NCI-H1048 (cell line): ENCODE results near the gene ATXN7.

ENCODE experiments used
- DNase-seq: peaks from one replicate; lab custom pipeline; 2025; lab: John Stamatoyannopoulos, UW

ATXN7 gene

GRCh38 chr3:63963496-63963895 is 99.8 kb downstream of the ATXN7 start:
- DNase-seq: no peak

DNA sequence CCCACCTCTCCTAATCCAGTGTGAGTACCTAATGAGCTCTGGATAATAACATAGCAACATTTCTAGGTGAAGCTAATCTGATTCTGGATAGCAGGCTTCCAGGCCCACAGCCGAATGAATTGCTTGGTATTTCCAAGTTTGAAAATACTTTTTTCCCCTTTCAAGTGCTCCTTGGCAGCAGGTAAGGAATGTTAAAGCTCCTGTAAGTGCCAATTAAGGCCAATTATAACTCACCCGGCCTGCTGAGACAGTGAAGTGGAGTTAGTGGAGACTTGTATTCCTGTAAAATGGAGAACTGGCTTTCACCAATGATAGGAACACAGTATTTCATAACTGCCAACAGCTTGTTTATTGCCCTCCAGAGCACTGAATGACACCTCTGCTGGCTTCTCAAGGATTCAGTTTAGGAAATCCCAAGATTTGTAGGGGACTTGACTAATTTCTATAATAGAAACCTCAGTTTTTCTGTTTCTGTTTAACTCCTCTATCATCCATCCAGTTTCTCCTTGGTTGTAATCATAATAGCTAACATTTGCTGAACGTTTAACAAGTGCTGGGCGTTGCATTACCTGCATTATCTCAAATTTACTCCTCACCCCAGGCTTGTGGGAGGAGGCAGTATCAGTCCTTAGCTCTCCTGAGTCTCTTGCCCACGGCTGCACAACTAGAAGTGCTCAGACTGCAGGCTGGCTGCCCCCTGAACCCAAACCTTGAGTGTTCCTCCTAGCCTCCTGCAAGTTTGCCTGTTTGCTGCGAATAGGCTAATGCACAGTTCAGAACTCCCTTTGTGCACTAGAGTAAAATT is 101.2 kb downstream of the ATXN7 start:
- DNase-seq: no peak

- no peak for DNase-seq
These were observed 102.3 kb downstream of the ATXN7 start for GRCh38 chr3:63966007-63966406.

GRCh38 chr3:63966871-63967270 is 103.2 kb downstream of the ATXN7 start:
- no peak for DNase-seq

DNA sequence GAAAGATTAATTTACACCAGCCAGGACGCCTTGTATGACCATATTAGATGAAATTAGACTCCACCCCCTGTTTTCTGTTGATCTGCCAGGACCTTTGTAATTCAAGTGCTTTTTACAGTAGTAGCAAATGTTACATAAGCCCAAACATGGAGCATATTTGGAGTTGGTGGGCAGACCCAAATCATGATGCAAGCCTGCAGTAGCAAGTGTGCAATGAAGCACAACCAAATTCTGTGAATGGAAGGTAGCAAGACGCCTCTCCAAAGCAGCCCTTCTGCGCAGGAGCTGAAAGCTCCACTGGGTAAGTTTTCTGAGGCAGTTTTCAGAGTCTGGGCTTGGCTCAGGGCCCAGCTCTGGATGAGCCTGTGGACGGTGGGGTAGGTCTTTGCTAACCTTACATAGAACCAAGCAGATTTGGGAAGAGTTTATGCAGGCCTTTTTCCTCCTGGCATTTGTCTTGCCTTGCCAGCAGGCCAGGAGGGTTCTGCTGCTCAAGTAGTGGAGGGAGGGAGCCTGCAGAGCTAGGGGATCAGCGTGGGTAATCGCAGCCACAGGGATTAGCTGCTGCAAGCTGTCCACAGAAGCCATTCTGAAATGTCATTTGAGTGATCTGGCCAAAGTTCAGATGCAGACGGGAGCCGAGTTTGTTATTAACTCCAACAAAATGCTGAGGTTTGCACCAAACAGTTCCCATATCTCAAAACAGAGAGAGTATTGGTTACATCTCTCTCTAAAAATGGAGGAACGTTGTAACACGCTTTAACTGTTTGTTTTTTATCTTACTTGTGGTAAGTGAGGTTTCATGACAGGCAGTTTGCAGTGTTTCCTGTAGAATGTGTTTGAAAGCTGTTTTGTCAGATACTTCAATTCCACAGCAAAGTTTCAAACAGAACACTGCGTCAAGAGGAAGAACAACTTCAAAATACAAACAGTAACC is 104.3 kb downstream of the ATXN7 start:
- no peak for DNase-seq

- DNase-seq: no peak
These were observed 105.1 kb downstream of the ATXN7 start for GRCh38 chr3:63968612-63969350.

GRCh38 chr3:63969876-63970275 is 106.2 kb downstream of the ATXN7 start:
- DNase-seq: no peak

DNA sequence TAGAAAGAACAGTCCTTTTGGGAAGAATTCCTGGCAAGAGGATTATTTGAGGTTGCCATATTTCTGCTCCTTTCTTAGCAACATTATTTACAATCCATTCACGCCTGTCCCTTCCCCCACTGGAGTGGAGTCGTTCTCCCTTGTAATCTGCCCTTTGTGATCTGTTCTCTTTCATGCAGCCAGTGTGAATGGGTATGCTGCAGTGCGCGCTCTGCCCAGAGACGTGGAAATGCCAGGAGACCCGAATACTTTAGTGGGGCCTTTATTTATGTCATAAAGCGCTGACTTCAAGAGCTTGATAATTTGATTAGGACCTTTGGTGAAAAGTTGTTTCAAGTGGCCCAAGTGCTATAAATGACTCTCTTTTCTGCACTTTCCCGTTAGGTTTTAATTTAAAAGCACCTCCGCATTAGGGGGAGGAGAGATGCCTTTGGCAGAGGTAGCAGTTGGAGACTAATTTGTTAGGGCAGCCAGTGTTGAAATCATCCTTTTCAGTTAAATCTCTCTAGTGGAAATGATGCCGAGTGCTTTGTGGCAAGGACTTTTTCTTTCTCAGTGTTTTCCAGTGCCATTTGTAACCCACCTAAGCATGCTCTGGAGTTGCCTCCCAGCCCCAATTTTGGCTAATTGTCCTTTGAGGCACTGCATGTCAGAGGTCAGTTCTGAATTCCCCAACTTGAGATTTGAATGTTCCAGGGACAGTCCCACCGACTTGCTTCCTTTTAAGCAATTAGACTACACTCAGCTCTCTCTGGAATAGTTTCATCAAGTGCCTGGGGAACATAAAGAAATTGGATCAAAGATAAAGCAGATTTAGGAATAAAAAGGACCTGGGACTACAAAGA is 107.2 kb downstream of the ATXN7 start:
- DNase-seq: no peak

- no peak for DNase-seq
These were observed 108.5 kb downstream of the ATXN7 start for GRCh38 chr3:63972196-63972595.

DNA sequence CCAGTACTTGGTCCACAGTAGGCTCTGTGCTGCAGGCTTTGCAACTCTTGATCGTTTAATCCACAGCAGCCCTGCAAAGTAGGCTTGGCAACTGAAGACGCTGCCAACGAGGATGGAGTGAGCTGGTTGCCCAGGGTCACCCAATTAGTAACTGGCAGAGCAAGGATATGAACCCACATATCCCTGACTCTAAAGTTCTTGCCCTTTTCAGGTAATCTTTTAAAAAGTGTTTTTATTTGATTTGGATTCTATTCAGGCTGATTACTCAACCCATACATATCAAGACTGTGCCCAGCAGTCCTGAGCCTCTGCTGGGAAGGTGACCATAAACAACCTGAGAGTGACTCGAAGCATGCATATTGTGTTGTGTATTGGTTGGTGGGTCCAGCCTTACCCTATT is 109.3 kb downstream of the ATXN7 start:
- no peak for DNase-seq

DNA sequence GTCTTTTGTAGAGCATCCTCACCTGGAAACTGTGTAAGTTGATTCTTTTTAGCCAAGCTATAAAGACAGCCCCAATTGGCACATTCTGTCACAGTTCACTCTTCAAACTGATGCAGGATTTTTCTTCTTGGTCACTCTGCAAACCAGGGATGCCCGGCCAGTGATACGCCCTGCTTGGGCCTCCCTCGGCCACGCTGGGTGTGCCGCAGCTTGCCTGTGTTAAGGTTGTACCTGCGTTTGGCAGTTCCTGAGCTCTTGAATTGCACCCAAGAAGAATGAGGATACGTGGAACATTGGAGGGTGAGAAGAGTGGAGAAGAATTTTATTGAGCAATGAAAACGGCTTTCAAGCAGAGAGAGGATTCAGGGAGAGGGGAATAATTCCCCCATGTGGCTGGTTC is 109.7 kb downstream of the ATXN7 start:
- no peak for DNase-seq

- DNase-seq: no peak
These were observed 110.8 kb downstream of the ATXN7 start for GRCh38 chr3:63974451-63974850.

- no peak for DNase-seq
These were observed 112.1 kb downstream of the ATXN7 start for GRCh38 chr3:63975723-63976122.

DNA sequence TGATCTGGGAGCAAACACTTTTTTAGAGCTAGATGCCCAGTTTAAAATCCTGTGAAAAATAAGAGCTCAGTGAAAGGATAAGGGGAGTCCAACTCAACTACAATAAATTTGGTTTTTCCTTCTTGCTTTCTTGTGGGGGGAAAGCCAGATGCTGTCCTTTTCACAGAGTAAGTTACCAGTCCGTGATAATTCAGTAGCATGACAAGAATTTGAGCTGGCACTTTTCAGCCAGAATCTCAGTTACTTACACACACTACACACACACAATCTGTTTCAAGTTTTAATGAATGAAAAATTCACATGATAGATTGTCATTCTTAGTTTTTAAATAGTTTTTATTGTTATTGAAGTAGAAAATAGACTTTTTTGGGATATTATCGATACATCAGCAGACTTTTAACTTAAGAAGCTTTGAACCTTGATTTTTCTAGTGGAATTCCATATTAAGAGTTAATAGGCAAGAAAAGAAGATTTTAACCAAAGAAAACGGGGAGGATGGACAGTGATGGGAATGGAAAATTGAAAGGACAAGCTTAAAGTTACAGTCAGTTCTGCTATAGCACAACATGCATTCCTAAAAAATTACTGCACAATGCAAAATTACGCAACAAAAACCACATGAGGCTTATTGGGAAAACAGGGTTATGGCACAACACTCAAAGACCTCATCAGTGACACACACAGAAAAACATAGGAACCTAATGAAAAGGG is 112.6 kb downstream of the ATXN7 start:
- DNase-seq: no peak

GRCh38 chr3:63976872-63977200 is 113.2 kb downstream of the ATXN7 start:
- DNase-seq: no peak

- DNase-seq: no peak
These were observed 114.2 kb downstream of the ATXN7 start for GRCh38 chr3:63977893-63978292.

DNA sequence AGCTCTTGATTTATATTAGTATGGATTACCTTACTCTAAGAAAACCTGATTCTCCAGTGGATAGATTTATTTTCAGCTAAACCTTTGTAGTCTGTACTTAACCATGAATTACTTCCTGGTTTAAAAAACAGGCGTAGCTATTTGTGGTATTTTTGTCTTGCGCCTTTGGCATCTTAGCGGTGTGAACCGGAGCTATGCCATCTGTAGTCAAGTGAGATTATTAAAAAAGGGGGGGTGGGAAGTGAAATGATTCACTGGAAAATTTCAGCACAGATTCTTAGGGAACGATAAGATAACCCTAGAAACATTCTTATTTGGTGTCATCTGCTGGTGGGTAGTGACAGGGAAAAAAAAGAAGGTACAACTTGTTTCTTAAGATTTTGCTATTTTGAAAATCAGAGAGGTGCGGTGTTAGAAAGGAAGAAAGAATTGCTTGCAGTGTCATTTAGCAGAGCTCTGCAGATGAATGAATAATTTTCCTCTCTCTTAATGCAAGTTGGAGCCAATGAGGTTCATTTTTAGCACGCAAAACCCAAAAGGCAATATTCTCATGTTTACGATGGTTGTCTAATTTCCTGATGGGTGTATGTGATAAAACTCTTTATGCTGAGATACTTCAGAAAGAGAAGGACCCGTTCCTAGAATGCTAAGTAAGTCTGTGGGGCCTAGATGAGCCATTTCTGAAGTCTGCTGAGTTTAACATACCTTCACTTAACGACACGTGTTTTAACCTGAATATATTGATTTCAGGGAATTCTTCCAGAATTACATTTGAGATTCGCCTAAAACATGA is 115.6 kb downstream of the ATXN7 start:
- DNase-seq: no peak

- no peak for DNase-seq
These were observed 116.4 kb downstream of the ATXN7 start for GRCh38 chr3:63980019-63980418.

DNA sequence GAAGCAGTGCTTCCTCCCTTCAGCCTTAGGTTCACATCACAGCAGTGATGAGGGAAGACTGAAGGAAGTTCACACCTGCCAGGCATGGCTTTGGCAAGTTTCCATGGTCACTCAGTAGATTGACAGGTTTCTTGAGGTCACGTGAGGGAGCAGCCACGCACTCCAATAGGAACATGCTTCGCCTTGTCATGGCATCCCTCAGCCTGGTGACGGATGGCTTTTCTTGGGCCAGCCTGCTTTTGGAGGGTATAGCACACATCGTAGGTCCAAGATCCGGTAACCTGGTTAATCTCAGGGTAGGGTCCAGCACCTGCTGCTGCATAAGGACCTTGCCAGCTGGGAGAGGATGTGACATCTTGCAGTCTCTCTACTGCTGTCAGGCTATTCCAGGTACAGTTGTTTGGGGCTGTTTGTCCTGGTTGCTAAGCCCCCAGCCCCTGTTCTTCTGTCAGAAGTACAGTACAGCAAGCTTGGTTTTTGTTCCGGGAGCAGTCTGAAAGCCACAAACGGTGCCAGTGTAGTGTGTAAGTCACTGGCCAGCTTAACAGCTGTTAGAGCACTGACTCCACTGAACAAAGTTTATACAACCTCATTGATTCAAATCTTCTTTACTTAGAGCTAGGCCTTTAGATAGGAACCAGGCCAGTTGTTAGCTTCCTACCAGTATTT is 117.3 kb downstream of the ATXN7 start:
- no peak for DNase-seq

DNA sequence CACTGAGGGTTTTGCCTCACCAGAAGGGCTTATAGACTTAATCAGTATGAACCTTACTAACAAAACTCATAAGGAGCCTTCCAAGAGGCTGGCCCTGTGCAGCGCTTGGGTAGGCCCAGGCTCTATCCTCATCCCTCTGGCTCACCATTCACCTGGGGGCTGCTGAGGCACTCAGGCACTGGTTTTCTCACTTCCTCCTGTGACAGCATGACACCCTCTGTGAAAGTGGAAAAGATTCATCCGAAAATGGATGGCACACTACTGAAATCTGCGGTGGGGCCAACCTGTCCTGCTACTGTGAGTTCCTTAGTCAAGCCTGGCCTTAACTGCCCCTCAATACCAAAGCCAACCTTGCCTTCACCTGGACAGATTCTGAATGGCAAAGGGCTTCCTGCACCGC is 118.3 kb downstream of the ATXN7 start:
- DNase-seq: no peak
